Left lung (tissue), 10 donors: ENCODE results near the gene MUS81. TPM values are rescaled to one million over a fixed set of nuclear protein-coding genes. Genes with fewer than 3 reads are reported as not detected.
A peak's percentile ranks its signal among the peaks of the same experiment; 100 is the strongest.
"Not testable (repeated sequence)": the region's sequence is repeated elsewhere in the genome, so short reads cannot be mapped to it uniquely, and the experiment has no call there.

Experiments
- ATAC-seq: fragments of 200-7000 bp; cut with Tn5 transposase; one replicate; pipeline ENCODE4 v1.9.1; 2020; ENCODE audit warnings: moderate library complexity
- DNase-seq, 4 donors: peaks; one replicate each; pipeline ENCODE4 v3.0.0-alpha.2; 2013 to 2020
- H3K27ac ChIP-seq, 2 donors: fragments of 200-600 bp; sonication (generic) in 1 of 2; one replicate each; pipeline versions ENCODE4 v1.5.0 to v1.8.0; 2020 to 2021
- H3K27me3 ChIP-seq, 2 donors: fragments of 200-600 bp; sonication (generic) in 1 of 2; one replicate each; pipeline versions ENCODE4 v1.5.0 to v1.8.0; 2020 to 2021
- H3K36me3 ChIP-seq, 2 donors: fragments of 200-600 bp; sonication (generic) in 1 of 2; one replicate each; pipeline versions ENCODE4 v1.5.0 to v1.8.0; 2020 to 2021
- H3K4me1 ChIP-seq, 2 donors: fragments of 200-600 bp; one replicate each; pipeline ENCODE4 v1.8.0; 2021
- H3K4me3 ChIP-seq, 2 donors: fragments of 200-600 bp; sonication (generic) in 1 of 2; one replicate each; pipeline versions ENCODE4 v1.5.0 to v1.8.0; 2020 to 2021; ENCODE audit warnings: mild to moderate bottlenecking in 1 of 2
- H3K9me3 ChIP-seq, 2 donors: fragments of 200-600 bp; sonication (generic) in 1 of 2; one replicate each; pipeline versions ENCODE4 v1.5.0 to v1.8.0; 2020 to 2021
- CTCF ChIP-seq, 2 donors: fragments of 200-600 bp; sonication (generic) in 1 of 2; IDR thresholded peaks; one replicate each; pipeline versions ENCODE4 v1.5.0 to v1.8.0; 2021; ENCODE audit warnings: antibody characterized with exemption in 2 of 2
- intact Hi-C, 2 donors: fragments of 100-400 bp; cut with DNase I; formaldehyde crosslinking; loops; one replicate each; pipeline versions ENCODE4 v1.11.2 to v1.14.2; 2022
- polyA plus RNA-seq, 6 donors: library from polyadenylated mRNA; unstranded; fragments of 120-200 nt; gene quantifications; one replicate each; pipeline ENCODE4 v1.2.1, GENCODE V29; 2013; ENCODE audit not compliant: insufficient read length in 6 of 6
- total RNA-seq, 2 donors: library from RNA; stranded (reverse); fragmentation: NEBNext Ultra II Directional; extraction: Animal tissue kit (Norgen Biotek cat#: 25700); gene quantifications; one replicate each; pipeline ENCODE4 v1.2.1, GENCODE V29; 2021
- donor health status: DM: no; HTN: yes; CAD: no.
- donor health status: DM: no; HTN: no; CAD: no.

Gene MUS81
- total and polyA plus RNA-seq, 8 donors, result 43.4 to 55.0 (median 50.9) TPM

DNA sequence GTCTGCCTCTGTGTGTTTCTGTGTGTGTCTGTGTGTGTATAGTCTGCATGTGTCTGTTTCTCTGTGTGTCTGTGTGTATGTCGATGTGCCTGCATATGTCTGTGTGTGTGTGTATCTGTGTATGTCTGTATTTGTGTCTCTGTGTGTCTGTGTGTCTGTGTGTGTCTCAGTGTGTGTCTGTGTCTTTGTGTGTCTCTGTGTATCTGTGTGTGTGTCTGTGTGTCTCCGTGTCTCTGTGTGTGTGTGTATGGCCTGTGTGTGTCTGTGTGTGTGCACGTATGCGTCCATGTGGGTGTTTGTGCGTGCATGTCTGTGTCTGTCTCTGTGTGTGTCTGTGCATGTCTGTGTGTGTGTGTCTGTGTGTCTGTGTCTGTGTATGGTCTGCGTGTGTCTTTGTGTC is 26.0 kb upstream of the MUS81 start:
- peak overlapping the region; percentile 38 to 44 for H3K4me3 ChIP-seq
- H3K4me1 ChIP-seq, result peaks cover 0 to 16% of the 10 kb centered on the region in 2 donors
- H3K27me3 ChIP-seq, result no peaks in the 10 kb centered on the region
- ATAC-seq (peak; percentile 3), DNase-seq (no peak)
- H3K9me3 ChIP-seq, result no peaks in the 10 kb centered on the region
- intact Hi-C loops, result no loop called here
- H3K36me3 ChIP-seq, result no peaks in the 10 kb centered on the region
- no peak overlapping the region for H3K27ac ChIP-seq
- TF ChIP-seq CTCF (IDR thresholded peaks at IDR 0.05), result no peak

- ATAC-seq, result no peak
- intact Hi-C loops, result no loop called here
- Histone ChIP-seq H3K36me3 (no peaks in the 10 kb centered on the region), H3K9me3 (no peaks in the 10 kb centered on the region), H3K4me1 (no peaks in the 10 kb centered on the region), H3K27me3 (no peaks in the 10 kb centered on the region), H3K27ac (no peak overlapping the region), H3K4me3 (no peak overlapping the region)
- no peak for DNase-seq
- no peak for TF ChIP-seq CTCF (IDR thresholded peaks at IDR 0.05)
Observed at GRCh38 chr11:65842144-65842543, 18.1 kb upstream of the MUS81 start.

GRCh38 chr11:65843811-65844210 is 16.4 kb upstream of the MUS81 start:
- Histone ChIP-seq H3K27ac (no peak overlapping the region), H3K36me3 (no peaks in the 10 kb centered on the region), H3K27me3 (no peaks in the 10 kb centered on the region), H3K4me1 (no peaks in the 10 kb centered on the region), H3K4me3 (no peak overlapping the region), H3K9me3 (no peaks in the 10 kb centered on the region)
- ATAC-seq (no peak), DNase-seq (no peak)
- no peak for TF ChIP-seq CTCF (IDR thresholded peaks at IDR 0.05)
- intact Hi-C loops, result no loop called here

DNA sequence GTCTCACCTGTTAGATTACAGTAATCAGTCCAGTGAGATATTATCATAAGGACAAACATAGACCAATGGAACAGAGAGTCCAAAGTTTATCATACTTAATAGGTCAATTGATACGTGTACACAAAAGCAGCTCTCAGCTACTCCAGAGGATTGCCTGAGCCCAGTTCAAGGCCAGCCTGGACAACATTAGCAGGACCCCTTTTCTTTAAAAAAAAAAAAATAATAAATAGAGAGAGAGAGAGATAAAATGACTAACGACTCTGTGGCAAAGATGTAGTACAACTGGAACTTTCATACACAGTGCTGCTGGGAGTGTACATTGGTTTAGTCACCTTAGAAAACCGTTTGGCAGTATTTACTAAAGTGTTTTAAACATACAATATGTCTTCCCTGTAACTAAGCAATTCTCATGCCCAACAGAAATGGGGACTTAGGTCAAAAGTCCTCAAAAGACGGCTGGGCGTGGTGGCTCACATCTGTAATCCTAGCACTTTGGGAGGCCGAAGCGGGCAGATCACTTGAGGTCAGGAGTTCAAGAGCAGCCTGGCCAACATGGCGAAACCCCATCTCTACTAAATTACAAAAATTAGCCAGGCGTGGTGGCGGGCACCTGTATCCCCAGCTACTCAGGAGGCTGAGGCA is 15.9 kb upstream of the MUS81 start:
- intact Hi-C loops, result no loop called here

DNA sequence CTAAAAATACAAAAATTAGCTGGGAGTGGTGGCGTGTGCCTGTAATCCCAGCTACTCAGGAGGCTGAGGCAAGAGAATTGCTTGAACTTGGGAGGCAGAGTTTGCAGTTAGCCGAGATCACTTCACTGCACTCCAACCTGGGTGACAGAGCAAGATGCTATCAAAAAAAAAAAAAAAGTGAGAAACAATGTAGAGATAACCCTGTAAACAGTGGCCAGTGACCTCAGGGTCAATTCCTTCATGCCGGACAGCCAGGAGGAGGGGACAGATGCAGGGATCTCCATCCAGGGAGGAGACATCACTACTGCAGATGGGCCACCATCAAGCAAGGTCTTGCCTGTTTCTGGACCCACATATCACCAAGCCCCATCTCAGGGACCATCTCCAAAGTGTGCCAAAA is 12.5 kb upstream of the MUS81 start:
- H3K4me3 ChIP-seq, result no peak overlapping the region
- H3K9me3 ChIP-seq, result no peaks in the 10 kb centered on the region
- intact Hi-C loops, result no loop called here
- no peaks in the 10 kb centered on the region for H3K27me3 ChIP-seq
- H3K27ac ChIP-seq, result no peak overlapping the region
- ATAC-seq, result no peak
- peaks cover 0 to 25% of the 10 kb centered on the region in 2 donors for H3K36me3 ChIP-seq
- DNase-seq, result no peak
- no peak for TF ChIP-seq CTCF (IDR thresholded peaks at IDR 0.05)
- H3K4me1 ChIP-seq, result no peaks in the 10 kb centered on the region

More for the DNA sequence above, 15.9 kb upstream of the MUS81 start:
- H3K27me3 ChIP-seq, result no peaks in the 10 kb centered on the region
- no peak overlapping the region for H3K27ac ChIP-seq
- no peaks in the 10 kb centered on the region for H3K4me1 ChIP-seq
- TF ChIP-seq CTCF (IDR thresholded peaks at IDR 0.05), result no peak
- no peak overlapping the region for H3K4me3 ChIP-seq
- no peaks in the 10 kb centered on the region for H3K36me3 ChIP-seq
- no peaks in the 10 kb centered on the region for H3K9me3 ChIP-seq
- ATAC-seq (no peak), DNase-seq (no peak)

- not testable (repeated sequence) for DNase-seq, H3K9me3 ChIP-seq, H3K4me3 ChIP-seq
Observed at GRCh38 chr11:65848693-65849092, 11.5 kb upstream of the MUS81 start.

More at GRCh38 chr11:65848693-65849092, 11.5 kb upstream of the MUS81 start:
- ATAC-seq, H3K27ac ChIP-seq, H3K4me1 ChIP-seq, H3K27me3 ChIP-seq, intact Hi-C loops: not testable (repeated sequence)
- H3K36me3 ChIP-seq, result peaks cover 0 to 34% of the 10 kb centered on the region in 2 donors
